Stimulated activated CD8-positive, alpha-beta memory T cell treated with anti-CD3 and anti-CD28 coated beads, Interleukin-7, amount 100 ng/mL, for 1 hour (primary cell): ENCODE measurements around the gene IL17A.

Experiments used
- DNase-seq, 2 donors: peaks; one replicate each; pipeline ENCODE4 v3.0.0-alpha.2; 2020; ENCODE audit warnings: low read depth in 2 of 2

The IL17A gene

GRCh38 chr6:52216932-52217575 is 30.9 kb downstream of the IL17A start:
- no peak for DNase-seq

- DNase-seq = no peak
These were observed 31.6 kb downstream of the IL17A start for GRCh38 chr6:52217761-52218160.

- no peak for DNase-seq
These were observed 35.1 kb downstream of the IL17A start for GRCh38 chr6:52221302-52221701.

- DNase-seq = no peak
These were observed 41.3 kb downstream of the IL17A start for GRCh38 chr6:52227495-52227894.

- DNase-seq = no peak
These were observed 44.5 kb downstream of the IL17A start for GRCh38 chr6:52230685-52231084.

- DNase-seq = no peak
These were observed 45.4 kb downstream of the IL17A start for GRCh38 chr6:52231406-52232127.

- no peak for DNase-seq
These were observed 46.8 kb downstream of the IL17A start for GRCh38 chr6:52233005-52233404.

DNA sequence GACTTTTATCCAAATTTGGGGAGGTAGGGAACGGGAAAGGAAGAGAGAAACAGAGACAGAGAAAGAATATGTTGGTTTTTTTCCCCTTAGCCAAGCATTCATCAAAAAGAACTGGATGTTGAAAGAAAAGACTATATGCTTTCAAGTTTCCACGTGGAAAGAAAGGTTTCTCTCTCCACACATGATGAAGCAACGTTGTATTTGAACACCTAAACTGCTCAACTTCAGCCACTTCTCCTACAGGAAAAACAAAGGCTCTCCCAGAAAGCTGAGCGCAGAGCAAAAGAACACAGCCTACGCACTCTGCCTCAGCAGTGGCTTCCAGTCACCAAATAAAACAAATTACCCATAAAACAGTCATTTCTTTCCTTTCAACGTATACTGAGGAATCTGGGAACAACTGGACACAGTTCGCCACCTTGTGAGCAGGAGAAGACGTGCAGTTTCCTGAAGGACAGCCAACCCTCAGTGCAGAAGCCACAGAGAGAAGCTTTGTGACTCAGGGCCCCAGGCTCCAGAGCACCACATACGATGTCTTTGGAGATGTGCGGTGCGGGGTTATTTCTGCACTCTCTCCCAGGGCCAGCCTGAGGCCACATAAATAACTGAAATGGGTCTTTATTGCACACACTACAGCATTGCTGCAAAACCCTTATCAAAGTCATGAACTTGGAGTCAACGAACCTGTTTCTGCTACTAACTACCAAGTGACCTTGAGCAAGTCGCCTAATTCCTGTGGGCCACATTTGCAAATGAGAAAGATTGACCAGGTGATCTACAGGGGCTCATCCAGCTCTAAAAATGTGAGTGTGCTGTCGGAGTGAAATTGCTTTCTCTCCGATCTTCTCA is 48.0 kb downstream of the IL17A start:
- no peak for DNase-seq
